Kidney tubule cell (primary cell): ENCODE results near the gene CTXND1.
"Not testable (repeated sequence)": the region's sequence is repeated elsewhere in the genome, so short reads cannot be mapped to it uniquely, and the experiment has no call there.

ENCODE experiments used
- DNase-seq: peaks from one replicate; pipeline ENCODE4 v3.0.0-alpha.2; 2018; ENCODE audit warnings: low spot score

Gene CTXND1

DNA sequence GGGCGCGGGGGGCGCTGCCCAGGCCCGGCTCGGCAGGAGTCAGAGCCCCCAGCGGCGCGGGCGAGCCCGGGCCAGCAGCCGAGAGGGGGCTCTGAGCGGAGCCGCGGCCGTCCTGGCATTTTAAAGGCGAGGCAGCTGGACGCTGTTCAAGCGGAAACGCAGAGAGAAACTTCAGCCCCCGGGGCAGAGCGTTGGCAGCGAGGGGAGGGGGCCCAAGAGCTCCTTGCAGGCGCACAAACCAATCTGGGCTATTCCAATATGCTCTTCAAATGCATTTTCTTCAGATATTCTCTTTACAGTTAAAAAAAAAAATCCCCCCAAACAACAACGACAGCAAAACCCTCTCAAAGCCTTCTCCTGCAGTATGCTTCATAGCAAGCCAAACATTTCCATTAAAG is at the start of gene CTXND1:
Gene CTXND1, minus strand, starts transcription at position 93 of the 398 bp plus-strand sequence. CDS start 50,264 bp downstream, outside the sequence.
- DNase-seq: no peak

GRCh38 chr15:80301472-80301871 is 49.5 kb upstream of the CTXND1 start:
- no peak for DNase-seq

GRCh38 chr15:80295777-80296176 is 43.8 kb upstream of the CTXND1 start:
- DNase-seq: not testable (repeated sequence)

DNA sequence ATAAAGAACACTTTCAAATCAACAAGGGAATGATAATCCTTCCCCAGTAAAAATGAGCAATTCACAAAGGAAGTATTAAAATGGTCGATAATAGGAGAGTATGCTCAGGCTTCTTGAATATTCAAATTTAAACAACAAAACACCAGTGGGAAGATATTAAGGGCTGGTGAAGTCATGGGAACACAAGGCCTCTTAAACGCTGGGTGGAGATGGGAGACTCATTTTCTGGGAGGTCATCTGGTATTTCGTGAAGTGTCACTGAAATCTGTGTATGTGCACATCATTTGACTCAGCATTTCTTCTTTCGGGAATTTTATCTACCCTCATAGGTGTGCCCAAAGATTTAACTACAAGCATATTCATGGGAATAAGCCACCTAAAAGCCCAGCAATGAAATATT is 40.1 kb upstream of the CTXND1 start:
- DNase-seq: no peak

DNA sequence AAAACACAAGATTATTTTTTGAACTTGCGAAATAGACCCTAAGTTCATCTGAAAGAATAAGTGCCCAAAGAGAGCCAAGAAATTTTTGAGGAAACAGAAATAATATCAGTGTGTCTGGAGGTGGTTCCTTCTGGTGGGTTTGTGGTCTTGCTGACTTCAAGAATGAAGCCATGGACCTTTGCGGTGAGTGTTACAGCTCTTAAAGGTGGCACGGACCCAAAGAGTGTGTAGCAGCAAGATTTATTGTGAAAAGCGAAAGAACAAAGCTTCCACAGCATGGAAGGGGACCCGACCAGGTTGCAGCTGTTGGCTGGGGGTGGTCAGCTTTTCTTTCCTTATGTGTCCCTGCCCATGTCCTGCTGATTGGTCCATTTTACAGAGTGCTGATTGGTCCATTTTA is 38.9 kb upstream of the CTXND1 start:
- not testable (repeated sequence) for DNase-seq

DNA sequence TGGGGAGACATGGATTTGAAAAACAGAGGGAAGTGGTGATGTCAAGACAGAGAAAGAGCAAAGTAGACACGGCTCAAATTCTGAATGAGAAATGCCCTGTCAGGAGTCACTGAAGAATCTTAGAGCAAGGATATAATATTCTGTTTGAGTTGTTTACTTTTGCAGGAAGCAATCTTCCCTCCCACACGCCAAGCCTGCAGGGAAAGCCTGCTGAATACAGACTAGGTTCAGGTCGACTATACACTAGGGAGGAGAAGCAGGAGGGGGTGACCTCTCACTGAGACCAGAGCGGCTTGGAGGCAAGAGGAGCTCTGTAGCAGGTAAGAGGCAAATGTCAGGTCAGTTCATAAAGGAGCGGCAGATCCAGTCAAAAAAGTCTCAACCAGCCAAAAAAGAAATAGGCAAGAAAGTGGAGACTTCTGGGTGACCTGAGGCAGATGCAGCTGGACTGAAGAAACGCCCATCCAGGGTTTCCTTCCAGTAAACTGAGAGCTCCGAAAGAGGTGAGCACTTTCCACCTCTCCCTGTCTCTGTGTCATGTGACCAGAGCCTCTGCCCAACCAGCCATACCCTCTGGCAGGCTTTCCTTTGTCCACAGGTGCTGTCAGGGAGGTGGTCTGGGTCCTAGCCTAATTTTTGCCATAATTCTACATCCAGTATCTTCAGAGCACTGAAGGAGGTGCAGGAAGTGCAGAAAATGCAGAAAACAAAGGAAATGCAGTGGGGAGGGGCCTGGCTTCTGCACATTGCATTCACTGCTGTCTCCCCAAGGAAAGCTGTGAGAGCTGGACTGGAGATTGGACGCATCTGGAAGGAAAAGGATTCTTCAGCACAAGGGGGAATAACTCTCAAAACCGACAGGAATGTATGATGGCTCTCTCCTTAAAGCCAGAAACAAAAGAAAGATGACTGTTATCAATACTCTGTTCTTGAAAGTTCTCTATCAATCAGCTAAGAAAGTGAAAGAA is 37.8 kb upstream of the CTXND1 start:
- DNase-seq: no peak

DNA sequence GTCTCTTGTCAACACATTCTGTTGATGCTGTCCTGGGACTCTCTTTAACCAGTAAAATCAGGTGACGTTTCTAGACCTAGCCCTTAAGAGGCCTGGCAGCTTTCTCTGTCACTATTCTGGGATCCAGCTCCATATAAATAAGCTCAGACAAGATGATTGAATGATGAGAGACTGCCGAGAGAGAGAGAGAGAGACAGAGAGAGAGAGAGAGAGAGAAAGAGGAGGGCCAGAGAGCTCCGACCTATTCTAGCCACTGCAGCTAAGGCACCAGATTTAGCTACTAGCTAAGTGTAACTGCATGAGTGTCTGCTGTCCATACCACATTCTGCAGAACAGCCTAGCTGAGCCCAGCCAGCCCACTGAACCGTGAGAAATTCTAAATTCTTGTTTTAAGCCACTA is 36.1 kb upstream of the CTXND1 start:
- no peak for DNase-seq

GRCh38 chr15:80286055-80286454 is 34.0 kb upstream of the CTXND1 start:
- DNase-seq: no peak

GRCh38 chr15:80285379-80285778 is 33.4 kb upstream of the CTXND1 start:
- no peak for DNase-seq

DNA sequence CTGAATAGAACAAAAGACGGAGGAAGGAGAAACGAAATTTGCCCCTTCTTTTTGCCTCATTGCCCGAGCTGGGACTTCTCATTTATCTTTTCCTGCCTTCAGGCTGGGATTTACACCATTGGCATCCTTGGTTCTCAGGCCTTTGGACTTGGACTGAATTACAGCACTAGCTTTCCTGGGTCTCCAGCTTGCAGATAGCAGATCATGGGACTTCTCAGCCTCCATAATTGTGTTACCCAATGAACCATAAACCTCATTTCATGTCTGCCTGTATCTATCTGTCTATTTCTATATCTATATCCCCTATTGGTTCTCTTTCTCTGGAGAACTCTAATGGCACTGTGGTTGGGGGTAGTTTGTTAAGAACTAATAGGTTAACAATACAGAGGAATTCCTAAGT is 31.5 kb upstream of the CTXND1 start:
- no peak for DNase-seq

DNA sequence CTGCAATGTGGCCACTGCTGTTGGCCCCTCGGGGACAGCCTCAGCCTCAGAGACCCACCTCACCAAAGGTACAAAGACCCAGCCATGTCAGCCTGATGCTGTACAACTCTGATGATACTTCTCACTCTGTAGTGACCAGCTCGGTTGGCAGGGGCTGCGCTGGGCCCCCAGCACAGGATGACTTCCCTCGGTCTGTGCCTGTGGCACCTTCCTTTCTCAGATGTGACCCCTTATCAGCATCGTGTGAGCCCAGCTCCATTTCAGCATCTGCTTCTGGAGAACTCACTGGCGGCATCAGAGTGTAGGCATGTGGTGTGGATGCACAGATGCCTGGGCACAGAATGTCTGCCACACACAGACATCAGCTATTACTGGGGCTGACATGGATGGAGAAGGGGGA is 25.1 kb upstream of the CTXND1 start:
- no peak for DNase-seq

DNA sequence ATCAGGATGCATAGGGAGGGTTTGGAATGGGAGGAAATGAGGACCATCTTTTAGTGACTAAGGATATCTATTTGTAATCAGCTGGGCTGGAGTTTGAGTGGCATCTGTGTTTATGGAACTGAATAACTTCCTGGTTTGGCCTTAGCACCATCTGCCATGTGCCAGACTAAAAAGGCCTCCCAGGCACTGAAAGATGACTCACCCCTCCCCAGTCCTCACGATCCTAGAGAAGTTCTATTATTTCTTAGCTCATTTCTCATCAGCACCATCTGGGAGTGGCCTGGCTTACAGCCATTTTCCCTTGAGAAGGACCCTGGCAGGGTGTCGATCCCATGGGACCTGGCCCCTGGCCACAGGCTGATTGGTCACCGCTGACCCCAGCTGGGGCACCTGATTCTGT is 23.9 kb upstream of the CTXND1 start:
- DNase-seq: peak; percentile 81

- no peak for DNase-seq
These were observed 23.0 kb upstream of the CTXND1 start for GRCh38 chr15:80274996-80275395.

DNA sequence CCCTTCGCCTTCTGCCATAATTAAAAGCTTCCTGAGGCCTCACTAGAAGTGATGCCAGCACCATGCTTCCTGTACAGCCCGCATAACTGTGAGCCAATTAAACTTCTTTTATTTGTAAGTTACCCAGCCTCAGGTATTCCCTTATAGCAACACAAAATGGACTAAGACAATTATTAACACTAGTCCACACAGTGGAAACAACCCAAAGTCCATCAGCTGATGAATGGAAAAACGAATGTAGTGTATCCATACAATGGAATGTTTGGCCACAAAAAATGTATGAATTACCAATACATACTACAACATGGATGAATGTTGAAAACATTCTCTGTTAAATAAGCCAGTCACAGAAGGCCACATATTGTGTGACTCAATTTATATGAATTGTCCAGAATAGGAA is 22.5 kb upstream of the CTXND1 start:
- no peak for DNase-seq

- DNase-seq: no peak
These were observed 21.0 kb upstream of the CTXND1 start for GRCh38 chr15:80272987-80273386.

- DNase-seq: no peak
These were observed 18.5 kb upstream of the CTXND1 start for GRCh38 chr15:80270472-80270871.

- DNase-seq: no peak
These were observed 16.1 kb upstream of the CTXND1 start for GRCh38 chr15:80268101-80268500.

- no peak for DNase-seq
These were observed 15.6 kb upstream of the CTXND1 start for GRCh38 chr15:80267658-80268057.

- DNase-seq: no peak
These were observed 14.7 kb upstream of the CTXND1 start for GRCh38 chr15:80266745-80267144.

GRCh38 chr15:80266113-80266512 is 14.1 kb upstream of the CTXND1 start:
- no peak for DNase-seq

DNA sequence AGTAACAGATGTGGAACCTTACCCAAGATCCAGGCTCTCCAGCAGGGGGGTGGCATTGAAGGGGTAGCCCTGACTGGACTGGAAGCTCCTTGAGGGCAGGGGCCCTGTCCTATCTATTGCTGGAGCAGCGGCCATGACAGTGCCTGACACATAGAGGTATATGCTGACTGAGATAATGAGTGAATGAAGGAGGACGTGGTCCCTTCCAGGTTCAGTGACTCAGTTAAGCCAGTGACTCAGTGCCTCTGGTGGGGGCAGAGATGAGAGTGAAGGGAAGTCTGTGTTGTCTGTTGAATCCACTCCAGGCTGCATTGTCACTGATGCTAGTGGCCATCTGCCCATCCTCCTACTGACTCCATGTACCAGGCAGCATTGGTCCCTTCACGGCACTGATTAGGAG is 13.0 kb upstream of the CTXND1 start:
- peak; percentile 75 for DNase-seq

GRCh38 chr15:80264031-80264430 is 12.0 kb upstream of the CTXND1 start:
- DNase-seq: no peak

- DNase-seq: no peak
These were observed 8.5 kb upstream of the CTXND1 start for GRCh38 chr15:80260551-80260950.

GRCh38 chr15:80259942-80260510 is 8.0 kb upstream of the CTXND1 start:
- no peak for DNase-seq
